Endothelial cell of umbilical vein (primary cell): ENCODE measurements around the gene RFPL4AL1.
"Not testable (repeated sequence)": the region's sequence is repeated elsewhere in the genome, so short reads cannot be mapped to it uniquely, and the experiment has no call there.

Source experiments
- EZH2 ChIP-seq: IDR thresholded peaks from 2 replicates; pipeline ENCODE4 v1.6.1; 2012; ENCODE audit warnings: borderline replicate concordance, low read depth, mild to moderate bottlenecking, moderate library complexity, low read length, inconsistent platforms; ENCODE audit not compliant: severe bottlenecking
- FOS ChIP-seq: IDR thresholded peaks from 2 replicates; pipeline ENCODE4 v1.6.1; 2011; ENCODE audit warnings: mild to moderate bottlenecking, low read length, moderate library complexity, borderline replicate concordance; ENCODE audit not compliant: insufficient read depth
- MAX ChIP-seq: IDR thresholded peaks from 2 replicates; pipeline ENCODE4 v1.6.1; 2011; ENCODE audit not compliant: insufficient read depth, insufficient read length
- POLR2A ChIP-seq: IDR thresholded peaks from 2 replicates; pipeline ENCODE4 v1.6.1; 2012; ENCODE audit warnings: low read depth, mild to moderate bottlenecking, control low read depth, low read length
- POLR2AphosphoS5 ChIP-seq: IDR thresholded peaks from 2 replicates; pipeline ENCODE4 v1.6.1; 2012; ENCODE audit warnings: low read depth, mild to moderate bottlenecking, control low read depth, low read length, moderate library complexity; ENCODE audit not compliant: insufficient read depth
- TF ChIP-seq, protein P1 (sequence below), 2 donors: IDR thresholded peaks; 1 replicate in 1 of 2; 2 replicates in 1 of 2; pipeline ENCODE4 v1.5.1; 2011; ENCODE audit warnings: low read length in 2 of 2, mild to moderate bottlenecking in 2 of 2, moderate library complexity in 2 of 2, control low read depth in 1 of 2, inconsistent platforms in 1 of 2, low read depth in 1 of 2; ENCODE audit not compliant: insufficient read depth in 1 of 2; ENCODE audit errors: extremely low read depth in 1 of 2

GRCh38 chr19:55758797-55759196 is 10.1 kb upstream of the RFPL4AL1 start, which contains the start of gene RFPL4A:
- not testable (repeated sequence) for TF ChIP-seq EZH2, FOS, MAX, POLR2A, POLR2AphosphoS5
- TF ChIP-seq, protein P1, sequence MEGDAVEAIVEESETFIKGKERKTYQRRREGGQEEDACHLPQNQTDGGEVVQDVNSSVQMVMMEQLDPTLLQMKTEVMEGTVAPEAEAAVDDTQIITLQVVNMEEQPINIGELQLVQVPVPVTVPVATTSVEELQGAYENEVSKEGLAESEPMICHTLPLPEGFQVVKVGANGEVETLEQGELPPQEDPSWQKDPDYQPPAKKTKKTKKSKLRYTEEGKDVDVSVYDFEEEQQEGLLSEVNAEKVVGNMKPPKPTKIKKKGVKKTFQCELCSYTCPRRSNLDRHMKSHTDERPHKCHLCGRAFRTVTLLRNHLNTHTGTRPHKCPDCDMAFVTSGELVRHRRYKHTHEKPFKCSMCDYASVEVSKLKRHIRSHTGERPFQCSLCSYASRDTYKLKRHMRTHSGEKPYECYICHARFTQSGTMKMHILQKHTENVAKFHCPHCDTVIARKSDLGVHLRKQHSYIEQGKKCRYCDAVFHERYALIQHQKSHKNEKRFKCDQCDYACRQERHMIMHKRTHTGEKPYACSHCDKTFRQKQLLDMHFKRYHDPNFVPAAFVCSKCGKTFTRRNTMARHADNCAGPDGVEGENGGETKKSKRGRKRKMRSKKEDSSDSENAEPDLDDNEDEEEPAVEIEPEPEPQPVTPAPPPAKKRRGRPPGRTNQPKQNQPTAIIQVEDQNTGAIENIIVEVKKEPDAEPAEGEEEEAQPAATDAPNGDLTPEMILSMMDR (IDR thresholded peaks at IDR 0.05; ENCODE audit: extremely low read depth in 1 of 2, insufficient read depth in 1 of 2, low read depth in 1 of 2, low read length in 2 of 2) = not testable (repeated sequence)
